WTC11 (cell line): ENCODE results near the gene MEGF6. TPM values are rescaled to one million over a fixed set of nuclear protein-coding genes. Genes with fewer than 3 reads are reported as not detected.

ENCODE experiments used
- ATAC-seq: fragments of 200-7000 bp; cut with Tn5 transposase; 2 replicates; pipeline ENCODE4 v1.10.0; 2021; ENCODE audit warnings: mild to moderate bottlenecking, moderate library complexity
- CTCF ChIA-PET: fragments of 300-600 bp; sonication (Branson Sonifier 250); formaldehyde crosslinking; loops from one replicate; lab custom pipeline; 2021; ENCODE audit warnings: antibody characterized with exemption; lab: Charles Lee
- POLR2A ChIA-PET: fragments of 350-600 bp; sonication (Branson Sonifier 250); formaldehyde crosslinking; loops from one replicate; lab custom pipeline; 2021; ENCODE audit warnings: antibody characterized with exemption; lab: Charles Lee
- DNase-seq: peaks from one replicate; pipeline ENCODE4 v3.0.0; 2021; ENCODE audit warnings: low spot score
- H3K27ac Mint-ChIP-seq: 2 replicates; pipeline ENCODE4 v1.8.0; 2021; ENCODE audit warnings: mixed read lengths
- H3K27me3 Mint-ChIP-seq: 2 replicates; pipeline ENCODE4 v1.8.0; 2021; ENCODE audit warnings: low read depth, mild to moderate bottlenecking, moderate library complexity, mixed read lengths
- H3K36me3 Mint-ChIP-seq: 2 replicates; pipeline ENCODE4 v1.8.0; 2021; ENCODE audit warnings: mixed read lengths
- H3K4me1 Mint-ChIP-seq: 2 replicates; pipeline ENCODE4 v1.8.0; 2022; ENCODE audit warnings: mixed read lengths
- H3K4me3 Mint-ChIP-seq: 2 replicates; pipeline ENCODE4 v1.8.0; 2021; ENCODE audit warnings: mild to moderate bottlenecking, moderate library complexity, mixed read lengths
- H3K9me3 Mint-ChIP-seq: 2 replicates; pipeline ENCODE4 v1.8.0; 2021; ENCODE audit warnings: mixed read lengths
- CREM ChIP-seq: sonication (generic); formaldehyde crosslinking; IDR thresholded peaks from 2 replicates; pipeline ENCODE4 v1.8.1; 2022; ENCODE audit warnings: mild to moderate bottlenecking, missing genetic modification reagents, moderate library complexity
- ESRRA ChIP-seq: sonication (generic); formaldehyde crosslinking; IDR thresholded peaks from 2 replicates; pipeline ENCODE4 v1.8.1; 2022; ENCODE audit warnings: mild to moderate bottlenecking, missing genetic modification reagents, borderline replicate concordance
- FOXK1 ChIP-seq: sonication (generic); formaldehyde crosslinking; IDR thresholded peaks from 2 replicates; pipeline ENCODE4 v1.8.0; 2022; ENCODE audit warnings: mild to moderate bottlenecking, moderate library complexity, missing genetic modification reagents
- GTF2I ChIP-seq: fragments of 250-450 bp; sonication (Bioruptor Pico); conservative IDR thresholded peaks from 2 replicates; pipeline ENCODE4 v1.4.0; 2021; ENCODE audit warnings: mild to moderate bottlenecking
- OVOL2 ChIP-seq: fragments of 250-450 bp; sonication (Bioruptor Pico); IDR thresholded peaks from 2 replicates; pipeline ENCODE4 v1.9.0; 2021; ENCODE audit warnings: mild to moderate bottlenecking, borderline replicate concordance
- PRDM15 ChIP-seq: sonication (generic); formaldehyde crosslinking; IDR thresholded peaks from 2 replicates; pipeline ENCODE4 v1.8.0; 2022; ENCODE audit warnings: missing genetic modification reagents
- microRNA-seq: library from miRNA; unstranded; fragments of <30 nt; microRNA quantifications from one replicate; pipeline ENCODE4 v1.2.0, GENCODE V29; 2022; ENCODE audit warnings: borderline number of aligned reads
- total RNA-seq: library from RNA; stranded (reverse); gene quantifications from 3 replicates; pipeline ENCODE4 v1.2.3, GENCODE V29; 2021

Gene MEGF6
- total RNA-seq, 1 experiment from 2014 or later = 24.9 TPM

- Mint-ChIP-seq H3K27me3 (no peaks in the 10 kb centered on the region), H3K9me3 (no peaks in the 10 kb centered on the region)
- CTCF ChIA-PET = interaction anchor here (0.6 to 5.3 kb wide), 9 partner anchors 9 to 385 kb away, joined by 3 to 24 read pairs (median 4); no protein-coding TSS in a partner anchor
- ATAC-seq = no peak
- TF ChIP-seq PRDM15 (CRISPR knock-in tag) (no peak), CREM (CRISPR knock-in tag) (no peak), OVOL2 (CRISPR knock-in tag) (no peak), FOXK1 (no peak), ESRRA (no peak), GTF2I (CRISPR knock-in tag) (no peak)
- TF ChIP-seq, all 79 proteins: peak for 0
- no peak for DNase-seq
- no peak overlapping the region for H3K27ac Mint-ChIP-seq
- POLR2A ChIA-PET = no interaction called here
- H3K4me1 Mint-ChIP-seq = no peaks in the 10 kb centered on the region
- H3K4me3 Mint-ChIP-seq = no peak overlapping the region
- H3K36me3 Mint-ChIP-seq = no peaks in the 10 kb centered on the region
Measured at GRCh38 chr1:3440300-3440681, 171.0 kb downstream of the MEGF6 start.

Small RNA genes lying within 50 kb of the gene (microRNA-seq; reads per million reads assigned to microRNA genes)
- 8.7 reads per million, percentile 23 among the genes with 10 or more reads in this experiment for gene MIR551A

Other genes with a start within 250 kb of the MEGF6 start
- gene ARHGEF16, start 156.8 kb downstream of the MEGF6 start, total RNA-seq = 15.5 to 17.2 TPM (median 16.1 TPM) in 3 replicates
- gene TPRG1L, start 13.5 kb upstream of the MEGF6 start, total RNA-seq = 20.9 to 22.3 TPM (median 20.9 TPM) in 3 replicates
- 33.8 to 39.2 TPM (median 34.7 TPM) in 3 replicates for gene WRAP73, start 38.6 kb upstream of the MEGF6 start, total RNA-seq
- 5.7 to 6.4 TPM (median 5.8 TPM) in 3 replicates for gene TP73, start 41.0 kb upstream of the MEGF6 start, total RNA-seq
- gene CCDC27, start 140.9 kb upstream of the MEGF6 start, total RNA-seq = 0.13 to 0.25 TPM (median 0.23 TPM) in 3 replicates
- gene SMIM1, start 161.2 kb upstream of the MEGF6 start, total RNA-seq = 10.2 to 11.1 TPM (median 10.3 TPM) in 3 replicates
- 70.6 to 92.4 TPM (median 71.0 TPM) in 3 replicates for gene LRRC47, start 185.0 kb upstream of the MEGF6 start, total RNA-seq
- 38.0 to 38.8 TPM (median 38.2 TPM) in 3 replicates for gene CEP104, start 245.7 kb upstream of the MEGF6 start, total RNA-seq
- gene DFFB, start 246.0 kb upstream of the MEGF6 start, total RNA-seq = 8.5 to 9.2 TPM (median 8.7 TPM) in 3 replicates